K562 (cell line): Measurements from ENCODE around the gene RGS14. TPM values are rescaled to one million over a fixed set of nuclear protein-coding genes. Genes with fewer than 3 reads are reported as not detected.

Experiments
- CXXC5 ChIP-seq: fragments of 250-450 bp; sonication (Bioruptor Pico); IDR thresholded peaks from 2 replicates; pipeline ENCODE4 v1.8.0; 2022; ENCODE audit warnings: inconsistent platforms, mild to moderate bottlenecking, moderate library complexity
- HOXB6 ChIP-seq: fragments of 250-450 bp; sonication (Bioruptor Pico); IDR thresholded peaks from 2 replicates; pipeline ENCODE4 v1.5.1; 2022; ENCODE audit warnings: mild to moderate bottlenecking, borderline replicate concordance
- HSF4 ChIP-seq: fragments of 250-450 bp; sonication (Bioruptor Pico); IDR thresholded peaks from 2 replicates; pipeline ENCODE4 v2.1.2; 2022; ENCODE audit warnings: mild to moderate bottlenecking, moderate library complexity, borderline replicate concordance
- KHSRP ChIP-seq: fragments of 450-650 bp; IDR thresholded peaks from 2 replicates; pipeline ENCODE4 v1.6.1; 2017
- MCM2 ChIP-seq: fragments of 450-650 bp; IDR thresholded peaks from 2 replicates; pipeline ENCODE4 v1.6.1; 2017; ENCODE audit warnings: low read depth, mild to moderate bottlenecking
- MTF1 ChIP-seq: fragments of 250-450 bp; sonication (Bioruptor Pico); IDR thresholded peaks from 2 replicates; pipeline ENCODE4 v1.9.0; 2021; ENCODE audit warnings: moderate library complexity, mild to moderate bottlenecking, inconsistent platforms, borderline replicate concordance
- RBM14 ChIP-seq: fragments of 200-400 bp; formaldehyde crosslinking; IDR thresholded peaks from 2 replicates; pipeline ENCODE4 v1.6.1; 2018; ENCODE audit warnings: low read depth, mild to moderate bottlenecking, low read length, moderate library complexity, borderline replicate concordance; ENCODE audit not compliant: insufficient read depth
- TCF3 ChIP-seq: sonication (generic); formaldehyde crosslinking; IDR thresholded peaks from 2 replicates; pipeline ENCODE4 v1.4.0; 2020; ENCODE audit warnings: mild to moderate bottlenecking, missing genetic modification reagents
- ZBTB7A ChIP-seq: IDR thresholded peaks from 2 replicates; pipeline ENCODE4 v1.6.1; 2011; ENCODE audit warnings: low read depth, mild to moderate bottlenecking, low read length, moderate library complexity, borderline replicate concordance; ENCODE audit not compliant: control insufficient read depth
- ZNF24 ChIP-seq: fragments of 450-650 bp; IDR thresholded peaks from 2 replicates; pipeline ENCODE4 v1.6.1; 2016
- ZNF695 ChIP-seq: fragments of 450-650 bp; formaldehyde crosslinking; IDR thresholded peaks from 2 replicates; pipeline ENCODE4 v1.4.0; 2020; ENCODE audit warnings: mild to moderate bottlenecking, moderate library complexity
- polyA plus RNA-seq, 8 experiments: library from polyadenylated mRNA; depleted of rRNA in 4 of 8; stranded (reverse) in 5 of 8; unstranded in 3 of 8; fragments of >200 nt; fragmentation: Nextera tagmentation in 2 of 8; fragmentation: Illumina TruSeq in 1 of 8; extraction: Ambion mirVana in 2 of 8; extraction: Trizol in 1 of 8; gene quantifications; 2 replicates each; pipeline versions ENCODE4 v1.2.1 to v1.2.3, GENCODE V29; 2011 to 2014; ENCODE audit warnings: inconsistent platforms in 1 of 8, missing spikeins in 1 of 8
- total RNA-seq, 7 experiments: library from RNA; depleted of rRNA in 6 of 7; stranded (reverse); fragments of >200 nt in 6 of 7; fragmentation: Illumina TruSeq in 2 of 7; extraction: Trizol in 2 of 7; gene quantifications; 2 replicates each; pipeline versions ENCODE4 v1.2.1 to v1.2.3, GENCODE V29; 2011 to 2021; ENCODE audit warnings: low replicate concordance in 1 of 7
- TF ChIP-seq, protein P1 (sequence below): fragments of 250-450 bp; sonication (Bioruptor Pico); IDR thresholded peaks from 2 replicates; pipeline ENCODE4 v1.4.0; 2020; ENCODE audit warnings: borderline replicate concordance
- TF ChIP-seq, protein P2 (sequence below): fragments of 450-650 bp; formaldehyde crosslinking; conservative IDR thresholded peaks from 2 replicates; pipeline ENCODE4 v1.4.0; 2022; ENCODE audit warnings: mild to moderate bottlenecking, missing genetic modification characterization
- TF ChIP-seq, protein P3 (sequence below): sonication (generic); formaldehyde crosslinking; IDR thresholded peaks from 2 replicates; pipeline ENCODE4 v1.8.1; 2023; ENCODE audit warnings: missing genetic modification reagents, mild to moderate bottlenecking, borderline replicate concordance
- TF ChIP-seq, protein P4 (sequence below): fragments of 250-450 bp; sonication (Bioruptor Pico); IDR thresholded peaks from 2 replicates; pipeline ENCODE4 v1.4.0; 2020; ENCODE audit warnings: mild to moderate bottlenecking

Gene RGS14
- total and polyA plus RNA-seq, 9 of the 15 experiments (the other 6 are each of a cell fraction or from before 2014, with no cell fraction given), result 0.28 to 75.9 (median 34.5) TPM

DNA sequence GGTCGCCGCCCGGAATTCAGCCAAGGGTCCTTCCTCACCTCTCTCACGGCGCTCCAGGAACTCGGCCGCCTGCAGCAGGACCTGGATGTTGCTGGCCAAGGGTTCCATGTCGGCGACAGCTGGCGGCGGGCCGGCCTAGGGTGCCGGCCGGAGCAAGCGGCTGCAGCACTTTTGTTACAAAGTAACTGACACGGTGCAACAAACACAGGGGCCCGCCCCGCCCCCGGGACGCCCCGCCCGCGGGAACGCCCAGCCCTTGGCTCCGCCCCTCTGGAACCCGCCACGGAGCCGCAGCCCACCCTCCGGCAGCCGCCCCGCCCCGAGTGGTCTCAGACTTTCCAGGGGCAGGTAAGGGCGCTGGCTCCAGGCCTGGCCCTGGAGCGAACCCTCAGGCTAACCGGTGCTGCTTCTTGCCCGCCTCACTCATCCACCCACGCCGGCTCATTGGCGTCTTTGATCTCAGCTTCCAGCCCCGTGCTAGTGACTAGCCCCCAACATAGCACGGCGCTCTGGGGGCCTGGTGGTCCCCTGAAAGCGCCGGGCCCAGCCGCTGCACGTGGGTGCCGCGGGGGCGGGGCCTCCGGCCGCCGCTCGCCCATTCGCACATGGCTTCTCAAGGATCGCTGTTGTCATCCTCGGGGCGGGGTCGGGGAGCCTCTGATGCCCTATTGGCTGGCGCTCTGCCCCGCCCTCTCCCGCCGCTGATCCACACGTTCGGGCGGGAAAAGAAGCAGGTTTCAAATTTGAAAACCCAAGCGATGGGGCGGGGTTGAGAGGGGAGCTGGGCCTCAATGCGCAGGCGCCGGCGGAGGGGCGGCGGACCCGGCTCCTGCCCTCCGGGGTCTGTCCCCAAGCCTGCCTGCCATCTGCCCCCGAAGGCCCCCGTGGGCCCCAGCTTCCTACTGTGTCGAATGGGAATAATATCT is 45.7 kb upstream of the RGS14 start, which contains the start of gene MXD3 (continued):
- TF ChIP-seq HSF4 (CRISPR knock-in tag) (no peak), RBM14 (no peak), ZNF695 (no peak), ZBTB7A (peak; percentile 96), ZNF24 (no peak), HOXB6 (CRISPR knock-in tag) (no peak), CXXC5 (CRISPR knock-in tag) (peak; percentile 82), MCM2 (no peak), KHSRP (no peak), TCF3 (CRISPR knock-in tag) (no peak), MTF1 (CRISPR knock-in tag) (no peak)
- TF ChIP-seq, protein P1, sequence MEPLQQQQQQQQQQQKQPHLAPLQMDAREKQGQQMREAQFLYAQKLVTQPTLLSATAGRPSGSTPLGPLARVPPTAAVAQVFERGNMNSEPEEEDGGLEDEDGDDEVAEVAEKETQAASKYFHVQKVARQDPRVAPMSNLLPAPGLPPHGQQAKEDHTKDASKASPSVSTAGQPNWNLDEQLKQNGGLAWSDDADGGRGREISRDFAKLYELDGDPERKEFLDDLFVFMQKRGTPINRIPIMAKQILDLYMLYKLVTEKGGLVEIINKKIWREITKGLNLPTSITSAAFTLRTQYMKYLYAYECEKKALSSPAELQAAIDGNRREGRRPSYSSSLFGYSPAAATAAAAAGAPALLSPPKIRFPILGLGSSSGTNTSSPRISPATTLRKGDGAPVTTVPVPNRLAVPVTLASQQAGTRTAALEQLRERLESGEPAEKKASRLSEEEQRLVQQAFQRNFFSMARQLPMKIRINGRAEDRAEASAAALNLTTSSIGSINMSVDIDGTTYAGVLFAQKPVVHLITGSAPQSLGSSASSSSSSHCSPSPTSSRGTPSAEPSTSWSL (CRISPR knock-in tag), result no peak
- TF ChIP-seq, protein P2, sequence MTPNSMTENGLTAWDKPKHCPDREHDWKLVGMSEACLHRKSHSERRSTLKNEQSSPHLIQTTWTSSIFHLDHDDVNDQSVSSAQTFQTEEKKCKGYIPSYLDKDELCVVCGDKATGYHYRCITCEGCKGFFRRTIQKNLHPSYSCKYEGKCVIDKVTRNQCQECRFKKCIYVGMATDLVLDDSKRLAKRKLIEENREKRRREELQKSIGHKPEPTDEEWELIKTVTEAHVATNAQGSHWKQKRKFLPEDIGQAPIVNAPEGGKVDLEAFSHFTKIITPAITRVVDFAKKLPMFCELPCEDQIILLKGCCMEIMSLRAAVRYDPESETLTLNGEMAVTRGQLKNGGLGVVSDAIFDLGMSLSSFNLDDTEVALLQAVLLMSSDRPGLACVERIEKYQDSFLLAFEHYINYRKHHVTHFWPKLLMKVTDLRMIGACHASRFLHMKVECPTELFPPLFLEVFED (CRISPR knock-in tag), result no peak
- TF ChIP-seq, protein P3, sequence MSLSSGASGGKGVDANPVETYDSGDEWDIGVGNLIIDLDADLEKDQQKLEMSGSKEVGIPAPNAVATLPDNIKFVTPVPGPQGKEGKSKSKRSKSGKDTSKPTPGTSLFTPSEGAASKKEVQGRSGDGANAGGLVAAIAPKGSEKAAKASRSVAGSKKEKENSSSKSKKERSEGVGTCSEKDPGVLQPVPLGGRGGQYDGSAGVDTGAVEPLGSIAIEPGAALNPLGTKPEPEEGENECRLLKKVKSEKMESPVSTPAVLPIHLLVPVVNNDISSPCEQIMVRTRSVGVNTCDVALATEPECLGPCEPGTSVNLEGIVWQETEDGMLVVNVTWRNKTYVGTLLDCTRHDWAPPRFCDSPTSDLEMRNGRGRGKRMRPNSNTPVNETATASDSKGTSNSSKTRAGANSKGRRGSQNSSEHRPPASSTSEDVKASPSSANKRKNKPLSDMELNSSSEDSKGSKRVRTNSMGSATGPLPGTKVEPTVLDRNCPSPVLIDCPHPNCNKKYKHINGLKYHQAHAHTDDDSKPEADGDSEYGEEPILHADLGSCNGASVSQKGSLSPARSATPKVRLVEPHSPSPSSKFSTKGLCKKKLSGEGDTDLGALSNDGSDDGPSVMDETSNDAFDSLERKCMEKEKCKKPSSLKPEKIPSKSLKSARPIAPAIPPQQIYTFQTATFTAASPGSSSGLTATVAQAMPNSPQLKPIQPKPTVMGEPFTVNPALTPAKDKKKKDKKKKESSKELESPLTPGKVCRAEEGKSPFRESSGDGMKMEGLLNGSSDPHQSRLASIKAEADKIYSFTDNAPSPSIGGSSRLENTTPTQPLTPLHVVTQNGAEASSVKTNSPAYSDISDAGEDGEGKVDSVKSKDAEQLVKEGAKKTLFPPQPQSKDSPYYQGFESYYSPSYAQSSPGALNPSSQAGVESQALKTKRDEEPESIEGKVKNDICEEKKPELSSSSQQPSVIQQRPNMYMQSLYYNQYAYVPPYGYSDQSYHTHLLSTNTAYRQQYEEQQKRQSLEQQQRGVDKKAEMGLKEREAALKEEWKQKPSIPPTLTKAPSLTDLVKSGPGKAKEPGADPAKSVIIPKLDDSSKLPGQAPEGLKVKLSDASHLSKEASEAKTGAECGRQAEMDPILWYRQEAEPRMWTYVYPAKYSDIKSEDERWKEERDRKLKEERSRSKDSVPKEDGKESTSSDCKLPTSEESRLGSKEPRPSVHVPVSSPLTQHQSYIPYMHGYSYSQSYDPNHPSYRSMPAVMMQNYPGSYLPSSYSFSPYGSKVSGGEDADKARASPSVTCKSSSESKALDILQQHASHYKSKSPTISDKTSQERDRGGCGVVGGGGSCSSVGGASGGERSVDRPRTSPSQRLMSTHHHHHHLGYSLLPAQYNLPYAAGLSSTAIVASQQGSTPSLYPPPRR, result no peak; the same call in 1 of the 2 replicates
- TF ChIP-seq, protein P4, sequence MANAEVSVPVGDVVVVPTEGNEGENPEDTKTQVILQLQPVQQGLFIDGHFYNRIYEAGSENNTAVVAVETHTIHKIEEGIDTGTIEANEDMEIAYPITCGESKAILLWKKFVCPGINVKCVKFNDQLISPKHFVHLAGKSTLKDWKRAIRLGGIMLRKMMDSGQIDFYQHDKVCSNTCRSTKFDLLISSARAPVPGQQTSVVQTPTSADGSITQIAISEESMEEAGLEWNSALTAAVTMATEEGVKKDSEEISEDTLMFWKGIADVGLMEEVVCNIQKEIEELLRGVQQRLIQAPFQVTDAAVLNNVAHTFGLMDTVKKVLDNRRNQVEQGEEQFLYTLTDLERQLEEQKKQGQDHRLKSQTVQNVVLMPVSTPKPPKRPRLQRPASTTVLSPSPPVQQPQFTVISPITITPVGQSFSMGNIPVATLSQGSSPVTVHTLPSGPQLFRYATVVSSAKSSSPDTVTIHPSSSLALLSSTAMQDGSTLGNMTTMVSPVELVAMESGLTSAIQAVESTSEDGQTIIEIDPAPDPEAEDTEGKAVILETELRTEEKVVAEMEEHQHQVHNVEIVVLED (CRISPR knock-in tag), result peak; percentile 38; the same call in 1 of the 2 replicates
